ENCODE results near the gene LCN9.

DNA sequence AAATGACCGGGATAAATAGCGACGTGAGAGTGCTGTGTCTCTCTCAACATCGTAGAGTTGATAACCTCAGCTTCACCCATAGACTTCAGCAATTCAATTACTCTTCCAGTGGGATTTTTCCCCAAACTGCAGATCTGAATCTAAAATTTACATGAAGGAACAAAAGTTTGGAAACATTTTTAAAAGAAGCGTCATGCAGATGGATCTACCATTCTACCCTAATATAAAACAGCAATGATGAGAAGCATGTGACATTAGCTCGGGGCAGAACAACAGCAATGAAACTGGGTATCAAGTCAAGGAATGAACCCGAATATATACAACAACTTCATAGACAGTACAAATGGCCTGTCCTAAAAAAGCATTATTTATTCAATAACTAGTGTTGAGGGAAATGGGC lies 42.6 kb upstream of the LCN9 start:
- TF ChIP-seq, protein P1, sequence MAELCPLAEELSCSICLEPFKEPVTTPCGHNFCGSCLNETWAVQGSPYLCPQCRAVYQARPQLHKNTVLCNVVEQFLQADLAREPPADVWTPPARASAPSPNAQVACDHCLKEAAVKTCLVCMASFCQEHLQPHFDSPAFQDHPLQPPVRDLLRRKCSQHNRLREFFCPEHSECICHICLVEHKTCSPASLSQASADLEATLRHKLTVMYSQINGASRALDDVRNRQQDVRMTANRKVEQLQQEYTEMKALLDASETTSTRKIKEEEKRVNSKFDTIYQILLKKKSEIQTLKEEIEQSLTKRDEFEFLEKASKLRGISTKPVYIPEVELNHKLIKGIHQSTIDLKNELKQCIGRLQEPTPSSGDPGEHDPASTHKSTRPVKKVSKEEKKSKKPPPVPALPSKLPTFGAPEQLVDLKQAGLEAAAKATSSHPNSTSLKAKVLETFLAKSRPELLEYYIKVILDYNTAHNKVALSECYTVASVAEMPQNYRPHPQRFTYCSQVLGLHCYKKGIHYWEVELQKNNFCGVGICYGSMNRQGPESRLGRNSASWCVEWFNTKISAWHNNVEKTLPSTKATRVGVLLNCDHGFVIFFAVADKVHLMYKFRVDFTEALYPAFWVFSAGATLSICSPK (IDR thresholded peaks at IDR 0.05; ENCODE audit: borderline replicate concordance) = no peak
- TF ChIP-seq NR2C2 (CRISPR knock-in tag; IDR thresholded peaks at IDR 0.05) (no peak), NR2C2 (tag; IDR thresholded peaks at IDR 0.05) (no peak)

Measured in K562 (cell line).